ENCODE results near the gene OAS3. TPM values are rescaled to one million over a fixed set of nuclear protein-coding genes. Genes with fewer than 3 reads are reported as not detected.
"Not testable (repeated sequence)": the region's sequence is repeated elsewhere in the genome, so short reads cannot be mapped to it uniquely, and the experiment has no call there.

Gene OAS3
- total RNA-seq, 1 donor from 2014 or later: 26.4 TPM

DNA sequence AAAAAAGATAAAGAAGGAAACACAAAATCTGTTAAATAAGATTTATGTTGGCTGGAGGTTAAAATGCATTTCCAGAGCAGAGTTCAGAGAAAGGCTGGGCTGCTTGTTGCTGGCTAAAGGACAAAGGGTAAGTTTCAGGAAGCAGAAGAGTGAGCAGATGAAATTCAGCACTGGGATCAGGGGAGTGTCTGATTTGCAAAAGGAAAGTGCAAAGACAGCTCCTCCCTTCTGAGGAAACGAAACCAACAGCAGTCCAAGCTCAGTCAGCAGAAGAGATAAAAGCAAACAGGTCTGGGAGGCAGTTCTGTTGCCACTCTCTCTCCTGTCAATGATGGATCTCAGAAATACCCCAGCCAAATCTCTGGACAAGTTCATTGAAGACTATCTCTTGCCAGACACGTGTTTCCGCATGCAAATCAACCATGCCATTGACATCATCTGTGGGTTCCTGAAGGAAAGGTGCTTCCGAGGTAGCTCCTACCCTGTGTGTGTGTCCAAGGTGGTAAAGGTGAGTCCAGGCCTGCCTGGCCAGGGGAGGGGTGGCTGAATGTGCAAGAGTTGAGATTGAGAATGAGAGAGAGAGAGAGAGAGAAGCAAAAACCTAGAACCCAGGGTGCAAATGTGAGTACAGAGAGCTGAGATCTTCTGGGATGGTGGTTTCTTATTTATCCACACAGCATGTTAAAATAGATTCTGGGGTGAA is 31.4 kb upstream of the OAS3 start, which contains the start of gene OAS1:
Gene OAS1, plus strand, starts transcription at position 251 of the 703 bp plus-strand sequence. Its CDS starts 78 bp downstream, at position 329.
- peak; percentile 34 for DNase-seq (ENCODE audit: low read depth)
- H3K4me3 ChIP-seq (ENCODE audit: low read depth, low read length): peak within 1 kb of the TSS; percentile 9
- H3K27me3 ChIP-seq (ENCODE audit: control insufficient read depth, insufficient read depth, low read length): no peaks in the 10 kb centered on the region
- no peaks in the 10 kb centered on the region for H3K36me3 ChIP-seq (ENCODE audit: control insufficient read depth, insufficient read depth, low read length)
- TF ChIP-seq, protein P1, sequence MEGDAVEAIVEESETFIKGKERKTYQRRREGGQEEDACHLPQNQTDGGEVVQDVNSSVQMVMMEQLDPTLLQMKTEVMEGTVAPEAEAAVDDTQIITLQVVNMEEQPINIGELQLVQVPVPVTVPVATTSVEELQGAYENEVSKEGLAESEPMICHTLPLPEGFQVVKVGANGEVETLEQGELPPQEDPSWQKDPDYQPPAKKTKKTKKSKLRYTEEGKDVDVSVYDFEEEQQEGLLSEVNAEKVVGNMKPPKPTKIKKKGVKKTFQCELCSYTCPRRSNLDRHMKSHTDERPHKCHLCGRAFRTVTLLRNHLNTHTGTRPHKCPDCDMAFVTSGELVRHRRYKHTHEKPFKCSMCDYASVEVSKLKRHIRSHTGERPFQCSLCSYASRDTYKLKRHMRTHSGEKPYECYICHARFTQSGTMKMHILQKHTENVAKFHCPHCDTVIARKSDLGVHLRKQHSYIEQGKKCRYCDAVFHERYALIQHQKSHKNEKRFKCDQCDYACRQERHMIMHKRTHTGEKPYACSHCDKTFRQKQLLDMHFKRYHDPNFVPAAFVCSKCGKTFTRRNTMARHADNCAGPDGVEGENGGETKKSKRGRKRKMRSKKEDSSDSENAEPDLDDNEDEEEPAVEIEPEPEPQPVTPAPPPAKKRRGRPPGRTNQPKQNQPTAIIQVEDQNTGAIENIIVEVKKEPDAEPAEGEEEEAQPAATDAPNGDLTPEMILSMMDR (IDR thresholded peaks at IDR 0.05; ENCODE audit: insufficient read depth, low read length, poor library complexity, severe bottlenecking): no peak

DNA sequence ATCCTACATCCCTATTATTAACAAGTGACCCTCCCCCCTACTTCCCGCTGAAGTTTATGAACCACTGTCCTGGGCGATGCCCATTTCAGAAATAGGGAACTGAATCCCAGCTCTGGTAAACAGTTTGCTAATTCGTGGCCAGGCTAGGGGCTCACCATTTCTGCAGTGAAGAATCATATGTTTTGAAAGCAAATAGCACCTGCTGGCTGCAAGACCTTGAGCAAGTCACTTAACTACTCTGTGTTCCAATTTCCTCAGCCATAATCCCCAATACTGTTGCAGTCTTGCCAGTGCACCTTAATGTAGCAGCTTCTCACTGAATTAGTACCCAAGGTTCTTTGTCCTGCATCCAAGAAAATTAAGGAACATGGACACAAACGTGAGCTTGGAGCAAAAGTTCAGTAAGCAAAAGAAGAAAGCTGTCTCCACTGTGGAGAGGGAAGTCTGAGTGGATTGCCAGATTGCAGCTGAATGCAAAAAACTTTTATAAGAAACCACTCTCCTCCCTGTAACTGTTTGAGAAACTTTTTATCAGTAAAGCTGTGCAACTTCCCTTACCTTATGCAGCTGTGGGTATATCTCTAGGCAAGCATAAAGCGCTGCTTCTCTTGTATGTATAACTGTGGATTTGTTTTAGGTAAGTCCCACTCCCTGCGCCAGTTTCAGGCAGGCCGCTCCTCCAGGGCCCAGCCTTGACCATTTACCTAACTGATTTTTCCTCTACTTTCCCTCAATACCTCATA is 30.7 kb upstream of the OAS3 start:
- no peak for DNase-seq (ENCODE audit: low read depth)
- TF ChIP-seq, protein P1 (IDR thresholded peaks at IDR 0.05; ENCODE audit: insufficient read depth, low read length, poor library complexity, severe bottlenecking): no peak
- no peak overlapping the region for H3K4me3 ChIP-seq (ENCODE audit: low read depth, low read length)
- H3K27me3 ChIP-seq (ENCODE audit: control insufficient read depth, insufficient read depth, low read length): no peaks in the 10 kb centered on the region
- H3K36me3 ChIP-seq (ENCODE audit: control insufficient read depth, insufficient read depth, low read length): no peaks in the 10 kb centered on the region

DNA sequence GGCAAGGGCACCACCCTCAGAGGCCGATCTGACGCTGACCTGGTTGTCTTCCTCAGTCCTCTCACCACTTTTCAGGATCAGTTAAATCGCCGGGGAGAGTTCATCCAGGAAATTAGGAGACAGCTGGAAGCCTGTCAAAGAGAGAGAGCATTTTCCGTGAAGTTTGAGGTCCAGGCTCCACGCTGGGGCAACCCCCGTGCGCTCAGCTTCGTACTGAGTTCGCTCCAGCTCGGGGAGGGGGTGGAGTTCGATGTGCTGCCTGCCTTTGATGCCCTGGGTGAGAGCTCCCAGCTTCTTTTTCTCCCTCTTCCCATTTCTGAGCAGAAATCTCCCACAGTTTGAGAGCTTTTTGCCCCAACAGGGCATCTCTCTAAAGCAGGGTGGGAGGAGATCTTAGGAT is 29.7 kb upstream of the OAS3 start:
- Histone ChIP-seq H3K27me3 (ENCODE audit: control insufficient read depth, insufficient read depth, low read length) (no peaks in the 10 kb centered on the region), H3K36me3 (ENCODE audit: control insufficient read depth, insufficient read depth, low read length) (no peaks in the 10 kb centered on the region), H3K4me3 (ENCODE audit: low read depth, low read length) (no peak overlapping the region)
- DNase-seq (ENCODE audit: low read depth): no peak
- TF ChIP-seq, protein P1 (IDR thresholded peaks at IDR 0.05; ENCODE audit: insufficient read depth, low read length, poor library complexity, severe bottlenecking): no peak

DNA sequence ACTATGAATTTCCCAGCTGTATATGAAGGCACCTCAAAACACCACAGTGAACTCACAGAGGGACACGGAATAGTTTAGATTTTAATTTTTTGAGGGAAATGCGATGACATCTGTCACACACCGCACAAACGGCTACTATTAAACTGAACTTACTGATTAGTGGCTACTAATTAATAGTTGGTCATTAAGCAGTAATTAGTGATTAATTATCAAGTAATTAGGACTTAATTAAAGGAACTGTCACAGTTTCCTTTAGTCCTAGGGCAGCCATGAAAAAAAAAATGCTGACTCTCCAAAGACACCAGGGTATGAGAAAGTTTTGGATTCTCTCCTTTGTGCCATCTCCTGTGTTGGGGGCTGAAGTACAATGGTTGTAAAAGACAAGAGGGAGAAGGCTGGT is 28.6 kb upstream of the OAS3 start:
- Histone ChIP-seq H3K27me3 (ENCODE audit: control insufficient read depth, insufficient read depth, low read length) (no peaks in the 10 kb centered on the region), H3K4me3 (ENCODE audit: low read depth, low read length) (no peak overlapping the region), H3K36me3 (ENCODE audit: control insufficient read depth, insufficient read depth, low read length) (no peaks in the 10 kb centered on the region)
- TF ChIP-seq, protein P1 (IDR thresholded peaks at IDR 0.05; ENCODE audit: insufficient read depth, low read length, poor library complexity, severe bottlenecking): no peak
- no peak for DNase-seq (ENCODE audit: low read depth)

DNA sequence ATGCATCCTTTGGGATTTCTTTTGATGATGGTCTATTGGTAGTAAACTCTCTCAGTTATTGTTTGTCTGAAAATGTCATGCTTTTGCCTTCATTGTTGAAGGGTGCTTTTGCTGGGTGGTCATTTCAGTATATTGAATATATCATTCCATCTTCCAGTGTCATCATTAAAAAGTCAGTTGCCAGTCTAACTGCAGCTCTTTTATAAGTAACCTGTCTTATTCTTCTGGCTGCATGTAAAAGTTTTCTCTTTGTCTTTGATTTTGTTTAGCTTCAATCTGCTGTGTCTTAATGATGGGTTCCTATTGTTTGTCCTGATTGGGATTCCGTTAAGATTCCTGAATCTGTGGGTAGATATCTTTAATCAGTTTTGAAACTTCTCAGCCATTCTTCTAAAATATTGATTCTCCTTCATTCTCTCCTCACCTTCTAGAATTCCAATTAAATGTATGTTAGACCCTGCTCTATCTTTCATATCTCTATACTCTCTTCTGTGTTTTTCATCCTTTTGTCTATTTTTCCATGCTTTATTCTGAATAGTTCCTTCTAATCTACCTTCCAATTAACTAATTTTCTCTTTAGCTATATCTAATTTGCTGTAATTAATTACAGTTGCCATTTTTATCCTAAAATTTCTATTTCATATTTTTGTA is 25.1 kb upstream of the OAS3 start:
- no peak for DNase-seq (ENCODE audit: low read depth)
- H3K36me3 ChIP-seq (ENCODE audit: control insufficient read depth, insufficient read depth, low read length): no peaks in the 10 kb centered on the region
- no peaks in the 10 kb centered on the region for H3K27me3 ChIP-seq (ENCODE audit: control insufficient read depth, insufficient read depth, low read length)
- TF ChIP-seq, protein P1 (IDR thresholded peaks at IDR 0.05; ENCODE audit: insufficient read depth, low read length, poor library complexity, severe bottlenecking): no peak
- no peak overlapping the region for H3K4me3 ChIP-seq (ENCODE audit: low read depth, low read length)

DNA sequence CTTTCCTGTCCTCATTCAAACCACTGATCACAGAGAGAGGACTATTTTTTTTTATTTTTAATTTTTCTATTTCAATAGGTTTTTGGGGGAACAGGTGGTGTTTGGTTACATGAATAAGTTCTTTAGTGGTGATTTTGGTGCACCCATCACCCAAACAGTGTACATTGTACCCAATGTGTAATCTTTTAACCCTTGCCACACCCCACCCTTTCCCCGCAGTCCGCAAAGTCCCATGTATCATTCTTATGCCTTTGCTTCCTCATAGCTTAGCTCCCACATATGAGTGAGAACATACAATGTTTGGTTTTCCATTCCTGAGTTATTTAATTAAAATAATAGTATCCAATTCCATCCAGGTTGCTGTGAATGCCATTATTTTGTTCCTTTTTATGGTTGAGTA is 24.4 kb upstream of the OAS3 start:
- H3K4me3 ChIP-seq (ENCODE audit: low read depth, low read length); DNase-seq (ENCODE audit: low read depth); H3K27me3 ChIP-seq (ENCODE audit: control insufficient read depth, insufficient read depth, low read length); H3K36me3 ChIP-seq (ENCODE audit: control insufficient read depth, insufficient read depth, low read length): not testable (repeated sequence)
